H1 (cell line): ENCODE results near the gene TOGARAM1. TPM values are rescaled to one million over a fixed set of nuclear protein-coding genes. Genes with fewer than 3 reads are reported as not detected.

Experiments
- CTCF ChIA-PET: fragments of 300-600 bp; sonication (Branson Sonifier 250); formaldehyde crosslinking; loops from one replicate; lab custom pipeline; 2021; ENCODE audit not compliant: partially characterized antibody; lab: Charles Lee
- POLR2A ChIA-PET: fragments of 300-600 bp; sonication (Branson Sonifier 250); formaldehyde crosslinking; loops from one replicate; lab custom pipeline; 2021; ENCODE audit warnings: inconsistent platforms; ENCODE audit not compliant: partially characterized antibody; lab: Charles Lee
- DNase-seq, 2 experiments: peaks; one replicate each; pipeline versions ENCODE4 v3.0.0 to v3.0.0-alpha.2; 2010 to 2022; ENCODE audit warnings: low spot score in 2 of 2, low read depth in 1 of 2, mixed read lengths in 1 of 2
- FAIRE-seq: peaks from 2 replicates; lab custom pipeline; 2011; peaks lifted over from hg19 to GRCh38; lab: Jason Lieb, UNC
- H2AFZ ChIP-seq: 2 replicates; pipeline ENCODE4 v1.8.1; 2012; ENCODE audit warnings: low read length, inconsistent platforms
- H2AK5ac ChIP-seq: 2 replicates; pipeline ENCODE4 v1.6.1; 2013; ENCODE audit warnings: low read depth, low read length
- H2BK120ac ChIP-seq: replicated peaks from 2 replicates; pipeline ENCODE3; 2013; ENCODE audit warnings: low read depth, low read length, inconsistent platforms
- H2BK12ac ChIP-seq: 2 replicates; pipeline ENCODE4 v1.6.1; 2013; ENCODE audit warnings: low read depth, low read length
- H2BK15ac ChIP-seq: 2 replicates; pipeline ENCODE4 v1.6.1; 2013; ENCODE audit warnings: low read length
- H2BK20ac ChIP-seq: 2 replicates; pipeline ENCODE4 v1.6.1; 2013; ENCODE audit warnings: low read length
- H2BK5ac ChIP-seq: 2 replicates; pipeline ENCODE4 v1.6.1; 2013; ENCODE audit warnings: low read depth, low read length
- H3K14ac ChIP-seq: 2 replicates; pipeline ENCODE4 v1.6.1; 2013; ENCODE audit warnings: inconsistent platforms; ENCODE audit not compliant: insufficient read length
- H3K18ac ChIP-seq: 2 replicates; pipeline ENCODE4 v1.6.1; 2013; ENCODE audit warnings: low read length; ENCODE audit errors: extremely low read depth
- H3K23ac ChIP-seq: 2 replicates; pipeline ENCODE4 v1.6.1; 2013; ENCODE audit warnings: inconsistent platforms; ENCODE audit not compliant: insufficient read length
- H3K23me2 ChIP-seq: 2 replicates; pipeline ENCODE4 v1.6.1; 2013; ENCODE audit warnings: low read depth, low read length
- H3K27ac ChIP-seq: 2 replicates; pipeline ENCODE4 v1.6.1; 2011; ENCODE audit warnings: low read depth, low read length, inconsistent platforms
- H3K27me3 ChIP-seq, 4 experiments: replicated peaks in 1 of 4; 1 replicate in 1 of 4; 2 replicates in 3 of 4; pipeline versions ENCODE4 v1.6.1 to v1.8.1; 2011 to 2013; ENCODE audit warnings: low read length in 3 of 4, mild to moderate bottlenecking in 3 of 4, inconsistent platforms in 2 of 4, mixed read lengths in 2 of 4, moderate library complexity in 1 of 4; ENCODE audit not compliant: control insufficient read depth in 3 of 4, insufficient read depth in 3 of 4; ENCODE audit errors: extremely low read depth in 1 of 4
- H3K36me3 ChIP-seq, 4 experiments: 2 replicates each; pipeline versions ENCODE4 v1.6.1 to v1.8.1; 2011 to 2013; ENCODE audit warnings: mild to moderate bottlenecking in 4 of 4, low read length in 3 of 4, moderate library complexity in 2 of 4, control low read depth in 1 of 4, inconsistent platforms in 1 of 4; ENCODE audit not compliant: insufficient read depth in 4 of 4, control insufficient read depth in 2 of 4
- H3K4ac ChIP-seq: replicated peaks from 2 replicates; pipeline ENCODE3; 2013; ENCODE audit warnings: low read length, low read depth, mixed read lengths, inconsistent platforms; ENCODE audit not compliant: insufficient read length
- H3K4me1 ChIP-seq, 4 experiments: replicated peaks in 1 of 4; 1 replicate in 1 of 4; 2 replicates in 3 of 4; pipeline versions ENCODE4 v1.6.1 to v1.8.1; 2011 to 2013; ENCODE audit warnings: low read length in 3 of 4, inconsistent platforms in 2 of 4, mixed read lengths in 1 of 4; ENCODE audit not compliant: insufficient read depth in 4 of 4, control insufficient read depth in 3 of 4
- H3K4me2 ChIP-seq, 2 experiments: 2 replicates each; pipeline versions ENCODE4 v1.6.1 to v1.8.1; 2011 to 2013; ENCODE audit warnings: low read depth in 2 of 2, low read length in 2 of 2, control low read depth in 1 of 2, inconsistent platforms in 1 of 2, mild to moderate bottlenecking in 1 of 2; ENCODE audit not compliant: insufficient read depth in 1 of 2
- H3K4me3 ChIP-seq, 4 experiments: fragments of 200-600, 300-600 bp in 1 of 4; sonication (generic), shearing (Covaris generic), sonication (Bioruptor Twin) in 1 of 4; 2 replicates each; pipeline versions ENCODE4 v1.5.1 to v1.8.1; 2011 to 2016; ENCODE audit warnings: low read length in 4 of 4, low read depth in 3 of 4, control low read depth in 2 of 4, inconsistent platforms in 2 of 4, mild to moderate bottlenecking in 2 of 4, mixed read lengths in 1 of 4, moderate library complexity in 1 of 4; ENCODE audit not compliant: insufficient read depth in 2 of 4; ENCODE audit errors: extremely low read depth in 1 of 4
- H3K56ac ChIP-seq: replicated peaks from 2 replicates; pipeline ENCODE3; 2013; ENCODE audit warnings: low read depth, mild to moderate bottlenecking, mixed read lengths, low read length, inconsistent platforms; ENCODE audit not compliant: insufficient read length
- H3K79me1 ChIP-seq: 2 replicates; pipeline ENCODE4 v1.6.1; 2013; ENCODE audit warnings: low read depth, low read length, control low read depth
- H3K79me2 ChIP-seq, 2 experiments: 2 replicates each; pipeline versions ENCODE4 v1.6.1 to v1.8.1; 2012 to 2013; ENCODE audit warnings: low read length in 2 of 2, mild to moderate bottlenecking in 2 of 2, inconsistent platforms in 1 of 2; ENCODE audit not compliant: insufficient read depth in 2 of 2, control insufficient read depth in 1 of 2
- H3K9ac ChIP-seq, 4 experiments: replicated peaks in 1 of 4; 1 replicate in 1 of 4; 2 replicates in 3 of 4; pipeline versions ENCODE4 v1.6.1 to v1.8.1; 2011 to 2013; ENCODE audit warnings: low read depth in 3 of 4, low read length in 3 of 4, control low read depth in 2 of 4, mild to moderate bottlenecking in 2 of 4, moderate library complexity in 2 of 4, inconsistent platforms in 1 of 4; ENCODE audit errors: extremely low read depth in 1 of 4
- H3K9me3 ChIP-seq, 2 experiments: 2 replicates each; pipeline versions ENCODE4 v1.6.1 to v1.8.1; 2012 to 2013; ENCODE audit warnings: mild to moderate bottlenecking in 2 of 2, moderate library complexity in 2 of 2, control low read depth in 1 of 2, inconsistent platforms in 1 of 2, low read depth in 1 of 2, low read length in 1 of 2, mixed read lengths in 1 of 2; ENCODE audit not compliant: insufficient read depth in 2 of 2
- H4K20me1 ChIP-seq, 2 experiments: replicated peaks in 1 of 2; 2 replicates each; pipeline versions ENCODE3 to v1.8.1; 2011 to 2013; ENCODE audit warnings: inconsistent platforms in 2 of 2, low read length in 2 of 2, mild to moderate bottlenecking in 1 of 2; ENCODE audit not compliant: insufficient read depth in 2 of 2, control insufficient read depth in 1 of 2
- H4K5ac ChIP-seq: 2 replicates; pipeline ENCODE4 v1.6.1; 2013; ENCODE audit warnings: low read length, low read depth, mixed read lengths, inconsistent platforms; ENCODE audit not compliant: insufficient read length
- H4K8ac ChIP-seq: 2 replicates; pipeline ENCODE4 v1.8.0; 2013; ENCODE audit warnings: mild to moderate bottlenecking, moderate library complexity, low read length, inconsistent platforms; ENCODE audit not compliant: insufficient read depth; ENCODE audit errors: extremely low read depth
- H4K91ac ChIP-seq: replicated peaks from 2 replicates; pipeline ENCODE3; 2013; ENCODE audit warnings: low read length, mixed read lengths, inconsistent platforms; ENCODE audit not compliant: insufficient read length
- WGBS, 2 experiments: shearing (Covaris generic) in 1 of 2; methylation state at CpG; one replicate each; pipeline versions ENCODE4 v1.1.6 to v1.1.7; 2013 to 2015; ENCODE audit warnings: low lambda C conversion rate in 2 of 2, mixed read lengths in 2 of 2, inconsistent platforms in 1 of 2, low coverage in 1 of 2, missing lambda C conversion rate in 1 of 2; ENCODE audit not compliant: insufficient replicate concordance in 2 of 2, insufficient coverage in 1 of 2, insufficient read length in 1 of 2; ENCODE audit errors: extremely low coverage in 1 of 2, missing lambda C conversion rate in 1 of 2; 5-methylcytosine and 5-hydroxymethylcytosine counted together
- polyA plus RNA-seq, 7 experiments: library from polyadenylated mRNA; depleted of rRNA in 3 of 7; stranded (reverse) in 5 of 7; unstranded in 2 of 7; fragments of >200 nt in 5 of 7; fragments of 200-250 nt in 2 of 7; gene quantifications; 1 replicate in 5 of 7; 2 replicates in 1 of 7; 4 replicates in 1 of 7; pipeline versions ENCODE4 v1.2.1 to v1.2.3, GENCODE V29; 2011 to 2013; ENCODE audit warnings: missing spikeins in 2 of 7, mixed read lengths in 2 of 7
- total RNA-seq: library from RNA; stranded (reverse); fragmentation: NEBNext Ultra II Directional; extraction: Animal tissue kit (Norgen Biotek cat#: 25700); gene quantifications from 2 replicates; pipeline ENCODE4 v1.2.1, GENCODE V29; 2021

The TOGARAM1 gene
- total and polyA plus RNA-seq, 2 of the 8 experiments (the other 6 are each of a cell fraction or from before 2014, with no cell fraction given), result 2.5 to 6.8 TPM

- H3K9me3 ChIP-seq, result peaks cover 0 to 1% of the 10 kb centered on the region in 2 experiments; a peak in 1 of 4 replicates
- no peak overlapping the region for H4K5ac ChIP-seq
- no peak overlapping the region for H4K91ac ChIP-seq
- H3K9ac ChIP-seq, result no peak overlapping the region
- H3K27me3 ChIP-seq, result no peaks in the 10 kb centered on the region
- no peaks in the 10 kb centered on the region for H3K79me1 ChIP-seq
- H3K23ac ChIP-seq, result no peak overlapping the region
- no peaks in the 10 kb centered on the region for H3K4me1 ChIP-seq
- peaks cover 0 to 12% (median under 1%) of the 10 kb centered on the region in 4 experiments; a peak in 3 of 8 replicates for H3K36me3 ChIP-seq
- ChIA-PET CTCF (no interaction called here), POLR2A (no interaction called here)
- WGBS, 2 experiments, result 93% methylated on average over 5 of the region's 5 CpGs; no CpG with 5 or more reads in 1 of the 2 experiments
- H2BK12ac ChIP-seq, result no peak overlapping the region
- H3K4me3 ChIP-seq, result no peak overlapping the region
- H3K14ac ChIP-seq, result no peak overlapping the region
- no peak overlapping the region for H2BK120ac ChIP-seq
- no peak overlapping the region for H2BK5ac ChIP-seq
- H3K4ac ChIP-seq, result no peak overlapping the region
- no peak for FAIRE-seq
- DNase-seq, result no peak
- no peak overlapping the region for H2BK20ac ChIP-seq
- H4K20me1 ChIP-seq, result no peaks in the 10 kb centered on the region
- no peak overlapping the region for H2AFZ ChIP-seq
- H3K27ac ChIP-seq, result no peak overlapping the region
- H3K79me2 ChIP-seq, result no peaks in the 10 kb centered on the region
- no peak overlapping the region for H3K56ac ChIP-seq
- no peak overlapping the region for H2BK15ac ChIP-seq
- H3K18ac ChIP-seq, result no peak overlapping the region
- H2AK5ac ChIP-seq, result no peak overlapping the region
- no peak overlapping the region for H4K8ac ChIP-seq
- no peaks in the 10 kb centered on the region for H3K23me2 ChIP-seq
- H3K4me2 ChIP-seq, result no peak overlapping the region
Measured at GRCh38 chr14:45044638-45045037, 82.6 kb downstream of the TOGARAM1 start.
